Forelimb muscle (tissue), 1 donor: Measurements from ENCODE around the gene ZDHHC14. TPM values are rescaled to one million over a fixed set of nuclear protein-coding genes. Genes with fewer than 3 reads are reported as not detected.

Experiments
- DNase-seq: peaks from one replicate; pipeline ENCODE4 v3.0.0-alpha.2; 2013; ENCODE audit warnings: low read depth
- polyA plus RNA-seq: library from polyadenylated mRNA; unstranded; fragments of 120-200 nt; gene quantifications from one replicate; pipeline ENCODE4 v1.2.1, GENCODE V29; 2013; ENCODE audit not compliant: insufficient read length

ZDHHC14 gene
- polyA plus RNA-seq, 1 donor = 4.1 TPM

GRCh38 chr6:157516319-157517026 is 135.5 kb downstream of the ZDHHC14 start:
- DNase-seq = no peak

- DNase-seq = no peak
These were observed 136.8 kb downstream of the ZDHHC14 start for GRCh38 chr6:157517601-157518359.

DNA sequence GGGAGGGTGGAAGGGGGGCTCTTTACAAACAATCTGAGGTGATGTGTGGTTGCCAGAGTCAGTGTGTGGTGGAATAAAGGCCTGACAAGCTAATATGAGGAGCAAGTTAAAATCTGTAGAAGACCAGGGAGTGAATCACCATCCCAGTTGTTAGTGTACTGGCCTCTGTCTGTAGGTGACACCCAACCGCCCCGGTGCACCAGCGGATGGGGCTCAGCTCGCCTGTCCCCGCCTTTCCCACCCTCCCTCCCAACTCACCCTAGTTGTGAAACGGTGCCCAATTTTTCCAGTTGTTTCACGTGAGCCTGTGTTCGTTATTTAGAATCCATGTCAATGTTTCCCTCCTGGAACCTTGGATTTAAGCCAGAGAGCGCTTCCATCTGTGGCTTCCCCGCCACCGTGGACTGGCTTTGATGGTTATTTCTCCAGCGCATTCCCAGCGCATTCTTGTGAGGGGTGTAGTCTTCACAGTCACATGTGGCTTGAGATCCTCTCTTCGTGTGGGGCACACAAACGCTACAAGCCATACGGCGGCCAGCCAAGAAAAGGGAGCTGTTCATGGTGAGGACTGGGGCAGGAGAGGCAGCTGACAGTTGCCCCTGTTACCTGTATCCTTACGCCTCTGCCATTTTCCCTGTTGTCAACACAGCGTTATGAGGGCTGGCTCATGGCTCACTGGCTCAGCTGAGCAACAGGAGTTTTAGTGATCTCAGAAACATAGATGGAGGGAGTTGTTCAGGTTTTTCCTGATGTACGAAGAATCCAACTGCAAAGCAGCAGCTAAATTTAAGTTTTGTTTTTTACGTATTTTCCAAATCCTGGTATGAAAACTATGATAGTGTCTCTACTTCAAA is 137.6 kb downstream of the ZDHHC14 start:
- no peak for DNase-seq

GRCh38 chr6:157519255-157520116 is 138.5 kb downstream of the ZDHHC14 start:
- DNase-seq = no peak

GRCh38 chr6:157520117-157520406 is 139.1 kb downstream of the ZDHHC14 start:
- no peak for DNase-seq

GRCh38 chr6:157520596-157521361 is 139.8 kb downstream of the ZDHHC14 start:
- no peak for DNase-seq

- no peak for DNase-seq
These were observed 140.7 kb downstream of the ZDHHC14 start for GRCh38 chr6:157521362-157522335.

GRCh38 chr6:157522472-157522871 is 141.5 kb downstream of the ZDHHC14 start:
- no peak for DNase-seq

DNA sequence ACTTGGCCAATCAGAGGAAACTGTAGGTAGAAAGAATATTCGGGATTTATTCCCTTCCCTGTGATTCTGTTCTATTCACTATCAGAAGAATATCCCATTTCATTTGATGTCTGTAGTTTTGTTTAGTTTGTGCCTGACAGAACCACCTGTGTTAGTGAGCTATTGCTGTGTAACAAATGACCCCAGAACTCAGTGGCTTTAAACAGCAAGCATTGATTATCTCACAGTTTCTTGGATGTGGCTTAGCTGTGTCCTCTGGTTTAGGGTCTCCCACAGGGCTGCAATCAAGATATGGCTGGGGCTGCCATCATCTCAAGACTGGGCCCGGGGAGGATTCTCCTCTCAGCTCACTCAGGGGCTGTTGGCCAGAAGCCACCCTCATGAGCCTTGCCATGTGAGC is 143.7 kb downstream of the ZDHHC14 start:
- no peak for DNase-seq

- no peak for DNase-seq
These were observed 144.4 kb downstream of the ZDHHC14 start for GRCh38 chr6:157525292-157525889.

GRCh38 chr6:157525918-157526425 is 145.0 kb downstream of the ZDHHC14 start:
- DNase-seq = no peak

DNA sequence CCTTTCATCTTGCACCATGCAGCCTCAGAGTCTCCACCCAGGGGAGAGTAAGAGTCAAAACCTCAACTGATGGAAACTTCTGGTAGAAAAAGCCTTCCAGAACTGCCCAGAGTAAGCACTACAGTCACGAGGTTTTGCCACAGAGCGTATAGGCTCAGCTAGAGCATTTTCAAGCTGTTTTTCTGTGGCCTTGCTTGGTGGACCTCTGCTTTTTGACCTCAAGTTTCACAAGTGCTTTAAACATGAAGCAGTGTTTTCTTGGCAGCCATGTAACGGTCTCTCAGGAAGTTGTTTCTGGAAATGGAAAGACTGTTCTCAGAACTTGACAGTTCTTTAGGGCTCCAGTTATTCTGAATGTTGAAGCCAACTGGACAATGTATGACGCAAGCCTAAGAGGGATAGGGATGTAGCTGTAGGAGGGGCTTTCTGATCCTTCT is 146.5 kb downstream of the ZDHHC14 start:
- DNase-seq = peak; percentile 74

DNA sequence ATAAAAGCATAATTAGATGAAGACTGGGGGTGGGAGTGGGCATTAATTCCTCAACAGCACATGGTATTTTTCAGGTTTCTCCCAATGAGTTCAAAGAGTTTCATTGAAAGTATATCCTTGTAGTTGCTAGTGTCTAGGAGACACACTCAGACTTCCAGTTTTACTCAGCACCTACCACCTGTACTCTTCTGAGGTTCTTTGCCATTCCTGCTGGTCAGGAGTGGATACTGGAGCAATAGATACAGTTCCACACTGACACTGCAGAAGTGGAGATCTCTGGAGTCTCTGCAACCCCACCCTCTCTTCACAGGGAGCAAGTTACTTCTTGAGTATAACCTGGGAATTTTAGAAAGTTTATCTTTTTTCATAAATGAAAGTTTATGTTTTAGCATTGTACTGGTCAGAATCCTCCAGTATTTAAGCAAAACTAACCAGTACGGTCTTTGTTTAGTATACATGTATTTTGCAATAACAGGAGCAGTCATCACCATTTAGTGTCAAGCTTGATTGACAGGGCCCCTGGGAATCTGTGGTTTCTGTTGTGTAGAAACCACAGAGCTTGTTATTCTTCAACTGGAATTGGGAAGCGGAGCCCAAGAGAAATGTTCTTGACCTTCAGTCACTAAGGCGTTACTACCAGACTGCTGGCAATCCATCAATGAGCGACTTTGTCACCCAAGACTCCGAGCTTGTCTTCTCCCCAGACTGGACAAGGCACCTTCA is 148.1 kb downstream of the ZDHHC14 start:
- DNase-seq = no peak

DNA sequence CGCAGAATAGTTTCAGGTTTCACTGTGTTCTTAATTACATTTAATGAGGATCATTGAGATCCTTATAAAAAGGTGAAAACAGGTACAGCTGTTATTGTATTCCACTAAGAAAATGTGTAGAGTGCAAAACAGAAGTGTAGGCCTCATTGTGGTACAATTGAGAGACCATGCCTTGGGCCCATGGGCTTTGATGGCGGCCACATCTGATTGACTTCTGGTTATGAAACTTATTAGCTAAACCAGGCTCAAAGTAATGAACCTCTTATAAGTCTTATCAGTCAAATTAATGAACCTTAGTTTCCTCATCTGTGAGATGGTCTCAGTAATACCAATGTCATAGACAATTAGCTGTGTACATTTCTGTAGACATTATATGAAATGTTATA is 148.7 kb downstream of the ZDHHC14 start:
- no peak for DNase-seq

DNA sequence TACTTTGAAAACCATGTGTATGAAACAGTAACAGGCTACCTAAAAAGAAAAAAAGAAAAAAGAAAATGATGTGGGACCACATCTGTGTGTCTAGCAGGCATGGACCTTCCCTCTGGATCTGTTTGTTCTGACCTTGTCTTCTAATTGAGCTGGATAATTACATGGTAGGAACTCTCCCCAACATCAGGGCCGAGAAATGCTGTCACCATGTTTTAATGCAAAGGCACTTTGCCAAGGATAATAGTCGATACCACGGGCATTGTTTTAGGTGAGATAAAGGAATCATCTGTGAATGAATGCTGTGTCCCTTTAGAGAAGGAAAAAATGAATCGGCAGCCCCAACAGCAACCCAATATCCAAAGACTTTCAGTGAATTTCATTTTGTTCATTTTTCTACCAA is 149.1 kb downstream of the ZDHHC14 start:
- DNase-seq = no peak

GRCh38 chr6:157530724-157531168 is 149.8 kb downstream of the ZDHHC14 start:
- no peak for DNase-seq

GRCh38 chr6:157531169-157531985 is 150.4 kb downstream of the ZDHHC14 start:
- DNase-seq = no peak
